Kidney (tissue), 14 donors: ENCODE measurements around the gene CLDN3. TPM values are rescaled to one million over a fixed set of nuclear protein-coding genes. Genes with fewer than 3 reads are reported as not detected.

ENCODE experiments used
- DNase-seq, 5 donors: peaks; one replicate each; pipeline ENCODE4 v3.0.0-alpha.2; 2013 to 2020
- FAIRE-seq: peaks from 2 replicates; lab custom pipeline; 2012; peaks lifted over from hg19 to GRCh38; lab: Jason Lieb, UNC
- H3K27ac ChIP-seq, 2 donors: one replicate each; pipeline ENCODE4 v1.7.0; 2013; ENCODE audit warnings: low read depth in 2 of 2, low read length in 2 of 2, inconsistent platforms in 1 of 2
- H3K27me3 ChIP-seq: one replicate; pipeline ENCODE4 v1.7.1; 2013; ENCODE audit warnings: low read length, inconsistent platforms; ENCODE audit not compliant: control insufficient read depth, insufficient read depth
- H3K36me3 ChIP-seq, 3 donors: one replicate each; pipeline versions ENCODE4 v1.7.0 to v1.7.1; 2013; ENCODE audit warnings: low read length in 3 of 3, control low read depth in 1 of 3, inconsistent platforms in 1 of 3; ENCODE audit not compliant: insufficient read depth in 3 of 3, control insufficient read depth in 2 of 3
- H3K4me1 ChIP-seq, 3 donors: one replicate each; pipeline versions ENCODE4 v1.7.0 to v1.7.1; 2013; ENCODE audit warnings: low read length in 3 of 3, inconsistent platforms in 1 of 3, low read depth in 1 of 3; ENCODE audit not compliant: control insufficient read depth in 2 of 3, insufficient read depth in 2 of 3
- H3K4me3 ChIP-seq, 3 donors: one replicate each; pipeline versions ENCODE4 v1.7.0 to v1.8.1; 2013; ENCODE audit warnings: low read length in 3 of 3, control low read depth in 1 of 3, inconsistent platforms in 1 of 3
- H3K9ac ChIP-seq, 3 donors: one replicate each; pipeline versions ENCODE4 v1.7.0 to v1.7.1; 2013; ENCODE audit warnings: low read length in 3 of 3, control low read depth in 1 of 3, inconsistent platforms in 1 of 3
- H3K9me3 ChIP-seq, 3 donors: one replicate each; pipeline versions ENCODE4 v1.7.0 to v1.7.1; 2013; ENCODE audit warnings: low read length in 3 of 3, control low read depth in 1 of 3, inconsistent platforms in 1 of 3; ENCODE audit not compliant: control insufficient read depth in 2 of 3, insufficient read depth in 1 of 3
- intact Hi-C: fragments of 100-400 bp; cut with DNase I; formaldehyde crosslinking; loops from one replicate; pipeline ENCODE4 v1.11.1; 2022
- polyA plus RNA-seq: library from polyadenylated mRNA; stranded (reverse); fragments of 350-450 nt; fragmentation: Illumina TruSeq; extraction: RNeasy Lipid Tissue Mini Kit (QIAGEN cat#74804); gene quantifications from one replicate; pipeline ENCODE4 v1.2.3, GENCODE V29; 2014; ENCODE audit warnings: low read depth, low replicate concordance; ENCODE audit not compliant: insufficient read depth
- total RNA-seq: library from RNA; stranded (reverse); fragmentation: NEBNext Ultra II Directional; extraction: Animal tissue kit (Norgen Biotek cat#: 25700); gene quantifications from one replicate; pipeline ENCODE4 v1.2.1, GENCODE V29; 2021
- TF ChIP-seq, protein P1 (sequence below): IDR thresholded peaks from 3 replicates; pipeline ENCODE4 v1.5.1; 2012; ENCODE audit warnings: mild to moderate bottlenecking, moderate library complexity, borderline replicate concordance; ENCODE audit not compliant: insufficient read depth; ENCODE audit errors: extremely low read depth
- donor health status: control.
- donor health status: control.
- donor health status: control.
- donor health status: control.
- donor health status: control.
- donor health status: DM: yes; HTN: yes; CAD: no.
- donor health status: Normal renal cell carcinoma (clear cell type).

Gene CLDN3
- total and polyA plus RNA-seq, 2 donors from 2014 or later = 76.5 to 180 TPM

GRCh38 chr7:73738612-73739386 lies 31.3 kb downstream of the CLDN3 start, which contains the start of gene ABHD11:
TSS of gene ABHD11 (minus strand) at chr7:73738802. CDS start at chr7:73738770, 32 bp downstream.
- H3K9ac ChIP-seq = peak within 1 kb of the TSS; percentile 58 to 98 (median 87)
- peaks cover 4 to 26% (median 23%) of the 10 kb centered on the region in 3 donors for H3K4me1 ChIP-seq
- H3K4me3 ChIP-seq = peak within 1 kb of the TSS; percentile 68 to 84 (median 82)
- H3K27me3 ChIP-seq = no peaks in the 10 kb centered on the region
- H3K9me3 ChIP-seq = no peaks in the 10 kb centered on the region
- DNase-seq (peak; percentile 97 to 100 (median 98)), FAIRE-seq (no peak)
- peaks cover 0 to 6% (median 5%) of the 10 kb centered on the region in 3 donors for H3K36me3 ChIP-seq
- peak within 1 kb of the TSS; percentile 97 to 98 for H3K27ac ChIP-seq
- intact Hi-C loops = no loop called here
- TF ChIP-seq, protein P1, sequence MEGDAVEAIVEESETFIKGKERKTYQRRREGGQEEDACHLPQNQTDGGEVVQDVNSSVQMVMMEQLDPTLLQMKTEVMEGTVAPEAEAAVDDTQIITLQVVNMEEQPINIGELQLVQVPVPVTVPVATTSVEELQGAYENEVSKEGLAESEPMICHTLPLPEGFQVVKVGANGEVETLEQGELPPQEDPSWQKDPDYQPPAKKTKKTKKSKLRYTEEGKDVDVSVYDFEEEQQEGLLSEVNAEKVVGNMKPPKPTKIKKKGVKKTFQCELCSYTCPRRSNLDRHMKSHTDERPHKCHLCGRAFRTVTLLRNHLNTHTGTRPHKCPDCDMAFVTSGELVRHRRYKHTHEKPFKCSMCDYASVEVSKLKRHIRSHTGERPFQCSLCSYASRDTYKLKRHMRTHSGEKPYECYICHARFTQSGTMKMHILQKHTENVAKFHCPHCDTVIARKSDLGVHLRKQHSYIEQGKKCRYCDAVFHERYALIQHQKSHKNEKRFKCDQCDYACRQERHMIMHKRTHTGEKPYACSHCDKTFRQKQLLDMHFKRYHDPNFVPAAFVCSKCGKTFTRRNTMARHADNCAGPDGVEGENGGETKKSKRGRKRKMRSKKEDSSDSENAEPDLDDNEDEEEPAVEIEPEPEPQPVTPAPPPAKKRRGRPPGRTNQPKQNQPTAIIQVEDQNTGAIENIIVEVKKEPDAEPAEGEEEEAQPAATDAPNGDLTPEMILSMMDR = no peak

- peaks cover 4 to 23% (median 18%) of the 10 kb centered on the region in 3 donors for H3K4me1 ChIP-seq
- FAIRE-seq (no peak), DNase-seq (peak in 4 of 5 donors; percentile 76 to 91 (median 82))
- H3K4me3 ChIP-seq = peak overlapping the region; percentile 62 to 84 (median 82)
- peaks cover 0 to 6% (median 5%) of the 10 kb centered on the region in 3 donors for H3K36me3 ChIP-seq
- peak overlapping the region; percentile 92 for H3K27ac ChIP-seq
- H3K27me3 ChIP-seq = no peaks in the 10 kb centered on the region
- TF ChIP-seq, protein P1 = no peak
- H3K9ac ChIP-seq = peak overlapping the region; percentile 33 to 87 (median 73)
- H3K9me3 ChIP-seq = no peaks in the 10 kb centered on the region
- intact Hi-C loops = no loop called here
Measured at GRCh38 chr7:73738220-73738611, 31.9 kb downstream of the CLDN3 start.

GRCh38 chr7:73737491-73738219 lies 32.4 kb downstream of the CLDN3 start:
- FAIRE-seq (no peak), DNase-seq (peak in 2 of 5 donors; percentile 80)
- H3K27ac ChIP-seq = peak overlapping the region; percentile 22 to 92
- no peaks in the 10 kb centered on the region for H3K9me3 ChIP-seq
- TF ChIP-seq, protein P1 = no peak
- peak overlapping the region; percentile 32 to 84 (median 62) for H3K4me3 ChIP-seq
- peaks cover 0 to 6% (median 5%) of the 10 kb centered on the region in 3 donors for H3K36me3 ChIP-seq
- intact Hi-C loops = no loop called here
- peaks cover 3 to 21% (median 13%) of the 10 kb centered on the region in 3 donors for H3K4me1 ChIP-seq
- peak overlapping the region in 1 of 3 donors; percentile 73 for H3K9ac ChIP-seq
- H3K27me3 ChIP-seq = no peaks in the 10 kb centered on the region
